Left ventricle myocardium inferior (tissue), 1 donor: ENCODE measurements around the gene MSI2. TPM values are rescaled to one million over a fixed set of nuclear protein-coding genes. Genes with fewer than 3 reads are reported as not detected.

Source experiments
- DNase-seq: peaks from one replicate; pipeline ENCODE4 v3.0.0-alpha.2; 2020
- H3K27ac ChIP-seq: fragments of 200-600 bp; replicated peaks from 2 replicates; pipeline ENCODE4 v1.8.0; 2021
- H3K27me3 ChIP-seq: fragments of 200-600 bp; 2 replicates; pipeline ENCODE4 v1.8.0; 2021; ENCODE audit warnings: low read depth
- H3K36me3 ChIP-seq: fragments of 200-600 bp; 2 replicates; pipeline ENCODE4 v1.8.0; 2021
- H3K4me1 ChIP-seq: fragments of 200-600 bp; 2 replicates; pipeline ENCODE4 v1.8.0; 2021
- H3K4me3 ChIP-seq: fragments of 200-600 bp; 2 replicates; pipeline ENCODE4 v1.8.0; 2021; ENCODE audit warnings: mild to moderate bottlenecking, moderate library complexity
- H3K9me3 ChIP-seq: fragments of 200-600 bp; replicated peaks from 2 replicates; pipeline ENCODE4 v1.8.0; 2021
- CTCF ChIP-seq: fragments of 200-600 bp; IDR thresholded peaks from 2 replicates; pipeline ENCODE4 v1.8.0; 2021; ENCODE audit warnings: antibody characterized with exemption, mild to moderate bottlenecking, borderline replicate concordance
- intact Hi-C: fragments of 100-400 bp; cut with micrococcal nuclease; formaldehyde crosslinking; loops from one replicate; pipeline ENCODE4 v1.11.0; 2022
- total RNA-seq: library from RNA; stranded (reverse); fragmentation: NEBNext Ultra II Directional; extraction: Animal tissue kit (Norgen Biotek cat#: 25700); gene quantifications from one replicate; pipeline ENCODE4 v1.2.1, GENCODE V29; 2021
- donor health status: DM: no; HTN: yes; CAD: no; lungs with severe emphysema.

The MSI2 gene
- total RNA-seq, 1 donor from 2014 or later = 118 TPM

- Histone ChIP-seq H3K27ac (peak overlapping the region; percentile 88), H3K36me3 (no peaks in the 10 kb centered on the region), H3K27me3 (no peaks in the 10 kb centered on the region), H3K4me1 (peaks cover 46% of the 10 kb centered on the region), H3K4me3 (peak overlapping the region; percentile 40), H3K9me3 (no peaks in the 10 kb centered on the region)
- peak; percentile 54 for DNase-seq
- no peak for TF ChIP-seq CTCF
- intact Hi-C loops = loop anchor here (5.0 kb wide), 1 partner anchor 67 kb away; no protein-coding TSS in a partner anchor
These were observed 348.7 kb downstream of the MSI2 start for GRCh38 chr17:57604771-57605674.

GRCh38 chr17:57605675-57606105 lies 349.4 kb downstream of the MSI2 start:
- H3K27ac ChIP-seq = peak overlapping the region; percentile 88
- H3K27me3 ChIP-seq = no peaks in the 10 kb centered on the region
- no peak for DNase-seq
- H3K9me3 ChIP-seq = no peaks in the 10 kb centered on the region
- no peak for TF ChIP-seq CTCF
- H3K4me3 ChIP-seq = peak overlapping the region; percentile 40
- H3K36me3 ChIP-seq = no peaks in the 10 kb centered on the region
- peaks cover 44% of the 10 kb centered on the region for H3K4me1 ChIP-seq
- intact Hi-C loops = no loop called here

DNA sequence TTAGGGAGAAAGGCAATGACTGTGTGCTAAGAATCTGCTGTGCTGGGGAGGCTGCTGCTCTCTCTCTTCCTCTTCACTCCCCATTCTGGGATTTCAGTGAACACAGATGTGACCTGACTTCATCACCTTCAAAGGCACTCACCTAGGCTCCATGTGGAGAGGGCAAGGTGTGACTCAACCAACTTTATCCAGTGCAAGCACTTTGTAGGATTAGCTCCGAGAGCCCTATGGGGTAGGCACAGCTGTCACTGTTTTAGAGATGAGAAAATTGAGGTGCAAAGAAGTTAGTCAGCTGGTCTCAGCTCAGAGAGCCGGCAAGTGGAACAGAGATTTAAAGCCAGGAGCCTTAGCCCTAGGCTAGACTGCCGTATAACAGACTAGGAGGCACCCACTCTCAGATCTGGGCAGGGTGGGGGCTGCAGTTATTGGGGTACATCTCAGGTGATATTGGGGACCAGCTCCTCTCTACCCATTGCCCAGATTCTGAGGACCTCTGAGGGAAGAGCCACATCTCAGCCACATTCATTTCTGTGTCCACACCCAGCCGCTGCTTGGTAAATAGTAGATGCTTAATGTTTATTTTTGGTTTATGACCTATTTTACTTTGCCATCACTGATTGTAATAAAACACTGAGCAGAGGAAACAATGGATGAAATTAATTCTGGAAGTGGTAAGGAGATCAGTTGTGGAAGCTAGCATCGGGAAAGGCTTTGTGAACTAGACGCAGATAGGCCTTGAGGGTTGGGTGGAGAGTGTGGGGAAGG lies 350.0 kb downstream of the MSI2 start:
- intact Hi-C loops = no loop called here
- H3K9me3 ChIP-seq = no peaks in the 10 kb centered on the region
- H3K27ac ChIP-seq = peak overlapping the region; percentile 88
- H3K36me3 ChIP-seq = no peaks in the 10 kb centered on the region
- TF ChIP-seq CTCF = no peak
- H3K4me3 ChIP-seq = peak overlapping the region; percentile 40
- no peaks in the 10 kb centered on the region for H3K27me3 ChIP-seq
- peaks cover 39% of the 10 kb centered on the region for H3K4me1 ChIP-seq
- no peak for DNase-seq

- DNase-seq = no peak
- no peak overlapping the region for H3K4me3 ChIP-seq
- no peaks in the 10 kb centered on the region for H3K36me3 ChIP-seq
- intact Hi-C loops = no loop called here
- H3K27ac ChIP-seq = no peak overlapping the region
- H3K4me1 ChIP-seq = peaks cover 39% of the 10 kb centered on the region
- no peaks in the 10 kb centered on the region for H3K9me3 ChIP-seq
- TF ChIP-seq CTCF = no peak
- no peaks in the 10 kb centered on the region for H3K27me3 ChIP-seq
These were observed 351.3 kb downstream of the MSI2 start for GRCh38 chr17:57607553-57608120.

DNA sequence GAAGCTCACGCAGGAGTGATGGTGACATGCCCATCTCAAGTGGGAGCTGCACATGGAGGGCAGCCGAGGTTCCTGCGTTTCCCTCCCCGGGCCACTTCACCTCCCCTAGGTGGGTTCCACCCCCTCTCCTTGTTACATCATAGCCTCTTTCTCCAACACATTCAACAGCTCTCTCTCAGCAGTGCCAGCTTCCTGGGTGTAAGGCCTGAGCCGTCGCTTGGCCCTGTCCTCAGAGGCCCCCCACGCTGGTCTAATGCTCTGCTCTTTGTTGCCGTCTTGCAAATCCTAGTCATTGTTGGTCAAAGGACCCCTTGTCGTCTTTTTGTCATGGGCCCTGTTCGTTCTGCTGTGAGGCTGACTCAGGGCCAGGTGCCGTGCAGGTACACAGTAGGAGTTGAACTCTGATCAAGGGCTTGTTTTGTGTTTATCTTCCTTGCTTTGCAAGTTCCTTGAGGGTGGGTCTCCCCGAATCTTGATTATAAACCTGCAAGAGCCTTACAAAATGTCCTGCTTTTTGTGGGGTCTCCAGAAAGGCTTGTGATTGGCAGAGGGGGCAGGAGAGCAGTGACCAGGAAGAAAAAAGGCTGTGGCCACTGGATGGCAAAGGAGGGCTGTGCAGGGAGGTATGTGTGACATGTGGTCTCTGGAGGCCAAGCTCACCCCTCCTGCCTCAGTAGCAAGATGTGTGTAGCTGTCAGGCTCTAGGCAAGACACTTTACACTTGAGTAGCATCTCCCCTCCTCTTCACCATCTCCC lies 352.2 kb downstream of the MSI2 start:
- Histone ChIP-seq H3K9me3 (no peaks in the 10 kb centered on the region), H3K27ac (no peak overlapping the region), H3K36me3 (no peaks in the 10 kb centered on the region), H3K27me3 (no peaks in the 10 kb centered on the region), H3K4me3 (no peak overlapping the region), H3K4me1 (peaks cover 33% of the 10 kb centered on the region)
- TF ChIP-seq CTCF = no peak
- intact Hi-C loops = no loop called here
- no peak for DNase-seq
